ENCODE results near the gene KAZN.
A peak's percentile ranks its signal among the peaks of the same experiment; 100 is the strongest.

Gene KAZN

DNA sequence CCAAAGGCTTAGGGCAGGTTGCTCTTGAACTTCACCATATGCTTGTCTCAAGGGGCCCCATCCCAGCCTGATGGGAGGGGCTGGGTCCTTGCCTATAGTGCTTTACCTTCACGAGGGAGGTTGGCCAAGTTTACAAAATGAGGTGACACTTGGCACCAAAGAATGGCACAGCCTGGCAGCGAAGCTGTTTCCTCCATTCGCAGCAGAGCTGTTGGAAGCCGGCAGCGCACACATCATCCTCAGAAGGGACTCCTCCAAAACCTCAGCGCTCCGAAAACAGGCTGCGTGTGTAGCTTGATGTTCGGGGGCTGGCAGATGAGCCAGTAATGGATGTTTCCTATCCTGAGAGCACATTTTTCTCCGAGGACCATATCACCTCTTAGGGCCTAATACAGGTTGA, 116.8 kb downstream of the KAZN start:
- DNase-seq (ENCODE audit: low read depth) = no peak

DNA sequence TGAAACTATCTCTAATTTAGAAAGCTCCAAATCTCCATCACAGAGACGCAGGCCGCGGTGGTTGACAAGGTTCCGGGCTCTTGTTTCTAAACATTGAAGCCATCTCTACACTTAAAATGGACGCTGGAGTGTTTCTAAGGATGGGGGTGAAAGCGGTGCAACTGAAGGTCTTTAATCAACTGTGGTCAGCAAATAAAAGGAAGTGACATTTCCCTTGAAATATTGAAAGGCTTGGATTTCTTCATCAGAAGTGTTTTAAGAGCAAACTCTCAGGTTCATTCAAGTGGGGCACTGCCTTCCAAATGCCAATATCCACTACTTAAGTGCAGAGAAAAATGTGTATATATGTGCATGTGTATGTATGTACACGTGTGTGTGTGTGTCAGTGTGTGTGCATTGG, 117.3 kb downstream of the KAZN start:
- DNase-seq (ENCODE audit: low read depth) = no peak

DNA sequence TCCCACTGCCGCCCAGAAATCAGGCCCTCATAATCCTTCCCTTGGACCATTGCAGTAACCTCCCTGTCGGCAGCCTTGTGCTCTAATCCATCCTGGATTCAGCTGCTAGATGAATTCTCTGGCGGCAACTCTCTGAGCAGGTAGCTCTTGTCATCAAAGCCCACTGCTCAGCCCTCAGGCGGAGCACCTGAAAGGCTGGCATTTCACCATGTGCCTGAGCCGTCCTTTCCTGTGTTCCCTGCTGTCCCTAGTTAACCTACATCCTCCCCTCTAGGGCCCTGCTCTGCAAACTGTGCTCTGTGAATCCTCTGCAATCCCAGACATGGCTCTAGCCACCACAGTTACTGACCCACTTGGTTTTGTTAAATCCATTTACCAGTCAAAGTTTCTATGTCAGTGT, 118.0 kb downstream of the KAZN start:
- DNase-seq (ENCODE audit: low read depth) = no peak

- DNase-seq (ENCODE audit: low read depth) = no peak
Measured at GRCh38 chr1:14718476-14718875, 120.0 kb downstream of the KAZN start.

DNA sequence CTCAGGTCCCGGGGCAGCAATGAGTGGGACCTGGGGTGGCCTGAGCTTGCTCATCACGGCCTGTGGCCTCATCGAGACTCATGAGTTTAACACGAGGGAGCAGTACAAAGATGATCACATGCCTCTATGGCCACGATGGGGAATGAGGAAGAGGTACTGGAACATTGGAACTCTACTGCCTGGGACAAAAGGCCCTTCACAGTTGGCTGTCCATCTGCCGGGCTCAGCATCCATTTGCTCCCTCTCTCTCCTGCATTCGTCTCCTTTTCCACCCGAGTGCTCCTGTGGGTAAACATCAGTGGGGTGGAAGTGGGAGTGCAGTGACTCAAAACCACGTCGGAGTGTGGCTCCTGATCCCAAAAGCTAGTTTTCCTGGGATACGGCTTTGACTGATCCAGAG, 124.9 kb downstream of the KAZN start:
- no peak for DNase-seq (ENCODE audit: low read depth)

GRCh38 chr1:14724246-14724645, 125.8 kb downstream of the KAZN start:
- no peak for DNase-seq (ENCODE audit: low read depth)

GRCh38 chr1:14724678-14725077, 126.2 kb downstream of the KAZN start:
- DNase-seq (ENCODE audit: low read depth) = no peak

GRCh38 chr1:14725238-14725637, 126.8 kb downstream of the KAZN start:
- no peak for DNase-seq (ENCODE audit: low read depth)

DNA sequence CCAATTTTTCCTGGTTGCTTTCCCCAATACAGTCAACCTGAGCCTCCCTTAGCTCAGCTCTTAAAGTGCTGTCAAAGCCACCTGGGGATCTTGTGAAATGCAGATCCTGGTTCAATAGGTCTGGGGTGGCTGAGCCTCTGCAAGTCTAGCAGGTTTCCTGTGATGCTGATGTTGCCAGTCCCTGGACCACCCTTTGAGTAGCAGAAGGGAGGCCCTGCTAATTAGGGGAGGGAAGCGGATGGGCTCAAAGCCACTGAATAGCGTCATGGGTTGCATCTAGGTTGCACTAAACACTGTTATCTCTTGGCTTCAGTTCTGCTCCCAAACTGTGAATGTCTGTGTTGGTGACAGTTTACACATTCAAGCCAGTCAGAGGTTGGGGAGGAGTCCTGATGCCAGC, 127.2 kb downstream of the KAZN start:
- DNase-seq (ENCODE audit: low read depth) = no peak

GRCh38 chr1:14726606-14727005, 128.1 kb downstream of the KAZN start:
- no peak for DNase-seq (ENCODE audit: low read depth)

DNA sequence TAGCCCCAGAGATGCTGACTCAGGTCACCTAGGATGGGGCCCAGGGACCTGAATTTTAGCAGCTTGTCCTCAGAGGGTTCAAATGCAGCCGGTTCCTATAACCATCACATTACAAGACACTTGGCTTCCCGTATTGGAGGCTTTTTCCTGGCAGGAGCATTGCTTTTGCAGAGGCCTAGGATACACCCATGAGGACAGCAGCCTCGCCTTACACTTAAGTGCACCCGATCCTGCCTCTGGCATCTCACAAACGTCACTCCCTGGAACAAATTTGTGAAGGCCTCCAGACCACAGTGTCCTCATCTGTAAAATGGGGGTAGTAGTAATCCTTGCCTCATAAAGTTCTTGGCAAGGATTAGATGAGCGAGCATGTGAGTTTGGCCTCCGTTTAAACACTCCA, 130.0 kb downstream of the KAZN start:
- no peak for DNase-seq (ENCODE audit: low read depth)

GRCh38 chr1:14732728-14733047, 134.2 kb downstream of the KAZN start:
- no peak for DNase-seq (ENCODE audit: low read depth)

- DNase-seq (ENCODE audit: low read depth) = no peak
Measured at GRCh38 chr1:14733048-14733778, 134.7 kb downstream of the KAZN start.

DNA sequence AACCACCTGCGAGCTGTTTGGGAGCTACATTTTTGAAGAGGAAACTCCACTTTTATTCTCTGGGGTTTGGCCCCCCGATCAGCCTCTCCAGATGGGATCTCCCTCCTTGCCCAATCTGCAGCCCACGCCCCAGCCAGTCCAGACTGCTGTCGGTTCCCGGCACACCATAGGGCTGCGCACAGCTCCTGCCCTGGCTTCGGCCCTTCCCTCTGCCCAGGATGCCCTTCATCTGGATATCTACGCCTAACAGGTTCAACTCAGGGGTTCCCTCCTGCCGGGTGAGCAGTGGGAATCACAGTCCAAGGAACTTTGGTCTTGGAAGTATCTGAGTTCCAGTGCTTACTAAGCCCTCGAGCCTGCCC, 135.3 kb downstream of the KAZN start:
- DNase-seq (ENCODE audit: low read depth) = no peak

DNA sequence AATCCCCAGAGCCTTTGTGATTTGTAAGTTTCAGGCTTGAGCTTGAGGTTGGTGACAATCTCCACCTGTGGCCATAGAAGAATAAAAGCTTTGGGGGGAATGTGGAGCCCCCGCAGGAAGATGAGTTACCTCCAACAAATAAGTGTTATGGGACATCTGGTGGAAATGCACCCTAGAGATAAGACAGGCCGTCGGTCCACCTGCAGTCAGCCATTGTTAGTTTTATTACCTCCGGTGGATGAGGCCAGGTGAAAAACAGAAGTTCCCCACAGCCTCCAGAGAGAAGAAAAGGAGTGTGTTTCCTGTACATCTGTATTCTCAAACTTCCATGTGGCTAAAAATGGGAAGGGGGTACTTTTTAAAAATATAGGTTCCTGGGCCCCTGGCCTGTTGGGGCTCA, 137.4 kb downstream of the KAZN start:
- DNase-seq (ENCODE audit: low read depth) = no peak

GRCh38 chr1:14737561-14738094, 139.1 kb downstream of the KAZN start:
- DNase-seq (ENCODE audit: low read depth) = no peak

DNA sequence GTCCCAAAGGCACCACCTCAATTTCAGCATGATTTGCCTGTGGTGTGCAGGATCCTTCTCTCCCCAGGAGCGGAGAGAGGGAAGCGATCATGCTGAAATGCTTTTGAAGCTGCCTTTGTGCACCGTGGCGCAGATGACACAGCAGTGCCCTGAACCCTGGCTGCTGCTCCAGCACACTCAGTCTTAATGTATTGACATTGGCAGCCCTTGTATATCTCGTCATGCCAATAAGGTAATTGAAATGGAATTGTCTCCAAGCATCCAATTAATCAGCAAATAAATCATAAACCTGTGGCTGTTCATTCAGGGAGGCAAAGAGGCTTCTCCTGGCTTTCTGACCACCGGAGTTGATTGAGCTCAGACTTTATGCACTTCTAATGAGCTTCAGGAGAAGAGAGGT, 139.8 kb downstream of the KAZN start:
- no peak for DNase-seq (ENCODE audit: low read depth)

- no peak for DNase-seq (ENCODE audit: low read depth)
Measured at GRCh38 chr1:14738647-14739046, 140.2 kb downstream of the KAZN start.

- no peak for DNase-seq (ENCODE audit: low read depth)
Measured at GRCh38 chr1:14739082-14739832, 140.8 kb downstream of the KAZN start.

DNA sequence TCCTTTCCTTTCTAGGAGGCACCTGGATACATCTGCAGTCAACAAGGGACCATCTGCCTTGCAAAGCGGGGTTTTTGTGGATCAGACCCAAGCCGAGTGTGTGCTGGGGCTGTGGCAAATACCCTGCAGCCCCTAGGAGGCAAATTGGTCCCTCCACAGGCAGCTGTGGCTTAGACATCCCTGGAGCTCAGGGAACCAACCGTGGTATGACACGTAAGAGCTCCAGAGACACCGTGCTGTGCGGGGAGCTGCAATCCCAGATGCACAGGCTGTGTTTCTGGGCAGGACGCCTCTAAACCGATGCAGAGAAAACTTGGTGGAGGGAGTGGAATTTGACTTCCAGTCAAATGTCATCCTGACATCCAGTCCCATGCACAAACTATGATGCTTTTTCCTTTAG, 141.5 kb downstream of the KAZN start:
- DNase-seq (ENCODE audit: low read depth) = no peak

DNA sequence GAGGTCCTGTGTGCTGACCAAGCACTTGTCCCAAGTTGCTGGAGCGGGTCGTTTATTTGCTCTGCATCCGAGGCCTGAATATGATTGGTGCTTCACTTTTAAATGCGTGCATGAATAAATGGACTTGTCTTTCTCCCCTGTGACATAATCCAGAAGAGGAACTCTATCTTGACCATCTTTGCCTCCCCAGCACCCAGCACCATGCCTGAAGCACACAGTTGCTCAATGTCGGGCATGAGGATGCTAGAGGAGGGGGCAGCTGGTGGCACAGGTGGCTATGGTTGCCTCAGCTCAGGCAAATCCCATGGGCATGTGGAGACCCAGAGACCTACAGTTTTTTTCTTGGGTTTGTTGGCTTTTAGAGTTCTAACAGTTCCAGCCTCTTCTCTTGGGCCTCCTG, 142.6 kb downstream of the KAZN start:
- no peak for DNase-seq (ENCODE audit: low read depth)

DNA sequence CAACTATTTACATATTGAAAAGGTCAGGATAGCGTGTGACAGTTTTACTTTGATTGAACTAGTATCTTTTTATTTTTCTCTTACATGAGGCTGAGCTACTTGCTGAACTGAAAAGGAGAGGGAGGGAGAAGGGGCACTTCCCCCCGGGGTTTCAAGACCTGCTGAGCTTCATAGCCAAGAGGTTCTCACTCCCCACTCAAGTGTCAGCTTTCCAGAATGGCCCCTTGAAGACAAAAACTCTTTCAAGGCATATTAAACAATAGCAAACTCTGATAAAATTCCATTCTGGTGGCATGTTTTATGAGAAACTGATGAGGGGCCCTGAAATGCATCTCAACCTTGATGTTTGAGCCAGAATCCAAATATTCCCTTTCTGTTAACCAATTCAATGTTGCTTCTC, 143.0 kb downstream of the KAZN start:
- no peak for DNase-seq (ENCODE audit: low read depth)

DNA sequence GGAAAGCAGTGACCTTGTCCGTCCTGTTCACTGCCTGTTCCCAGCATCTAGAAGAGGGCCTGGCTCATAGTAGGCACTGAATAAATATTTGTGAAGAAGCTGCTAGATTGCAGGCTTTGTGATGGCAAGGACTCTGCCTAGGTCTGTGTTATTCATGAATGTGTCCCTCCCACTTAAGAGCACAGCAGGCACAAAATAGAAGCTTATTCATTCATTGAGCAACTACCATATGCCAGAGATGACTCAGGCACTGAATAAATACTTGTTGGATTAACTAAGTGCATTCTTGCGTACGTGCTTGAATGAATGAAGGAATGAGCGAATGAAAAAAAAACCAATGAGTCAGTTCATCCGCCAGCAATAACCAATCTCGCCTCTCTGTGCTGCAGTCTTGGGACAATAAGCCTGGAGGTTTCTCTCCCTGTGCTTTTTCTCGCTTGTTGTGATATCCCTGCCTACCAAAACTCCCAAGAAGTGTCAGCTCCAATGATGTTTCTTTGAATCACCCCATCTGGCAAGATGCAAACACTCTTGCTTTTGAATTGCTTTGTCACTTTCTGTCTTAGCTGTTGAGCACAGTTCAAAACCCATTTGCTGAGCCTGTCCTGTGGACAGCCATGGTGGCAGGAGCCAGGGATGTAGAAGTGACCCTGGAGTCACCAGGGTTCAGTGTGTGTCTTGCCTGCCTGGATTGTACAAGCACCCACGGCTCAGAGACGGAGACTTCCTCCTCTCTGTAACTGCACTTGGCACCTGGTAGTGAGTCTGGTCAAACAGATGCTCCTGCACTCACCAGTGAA, 143.9 kb downstream of the KAZN start:
- DNase-seq (ENCODE audit: low read depth) = peak; percentile 65
